ENCODE measurements around the gene DNM3.

DNM3 gene

GRCh38 chr1:171883849-171884248 is 42.6 kb downstream of the DNM3 start:
- Histone ChIP-seq H3K4me3 (ENCODE audit: low read length) (no peak overlapping the region), H3K36me3 (ENCODE audit: control insufficient read depth, low read length) (no peaks in the 10 kb centered on the region), H3K27me3 (ENCODE audit: control insufficient read depth, low read length) (peaks cover 2% of the 10 kb centered on the region; the same call in 1 of the 2 replicates), H4K20me1 (ENCODE audit: control insufficient read depth, insufficient read depth, low read depth, low read length) (no peaks in the 10 kb centered on the region), H3K9me3 (ENCODE audit: control insufficient read depth, insufficient read depth, low read length) (0 out of 2 replicates have a peak, but pooled peaks cover 3% of the 10 kb centered on the region), H3K9me2 (replicated peaks; ENCODE audit: control insufficient read depth, low read length) (no peaks in the 10 kb centered on the region; the same call in 1 of the 2 replicates), H3K27ac (ENCODE audit: low read depth, low read length) (no peak overlapping the region), H3K4me1 (ENCODE audit: control insufficient read depth, low read length) (no peaks in the 10 kb centered on the region), H3K79me2 (ENCODE audit: control insufficient read depth, low read length) (no peaks in the 10 kb centered on the region), H3K4me2 (ENCODE audit: low read length) (no peak overlapping the region), H3F3A (ENCODE audit: control insufficient read depth, insufficient read depth) (no peaks in the 10 kb centered on the region)
- TF ChIP-seq CTCF (IDR thresholded peaks at IDR 0.05; ENCODE audit: low read depth, low read length, poor library complexity, severe bottlenecking), result no peak
- no peak for TF ChIP-seq EZH2phosphoT487 (IDR thresholded peaks at IDR 0.05; ENCODE audit: borderline replicate concordance, low read length)

- H3K27me3 ChIP-seq (ENCODE audit: control insufficient read depth, low read length), result no peaks in the 10 kb centered on the region
- no peaks in the 10 kb centered on the region for H3K79me2 ChIP-seq (ENCODE audit: control insufficient read depth, low read length)
- H3K4me1 ChIP-seq (ENCODE audit: control insufficient read depth, low read length), result no peaks in the 10 kb centered on the region
- H4K20me1 ChIP-seq (ENCODE audit: control insufficient read depth, insufficient read depth, low read depth, low read length), result no peaks in the 10 kb centered on the region
- TF ChIP-seq EZH2phosphoT487 (IDR thresholded peaks at IDR 0.05; ENCODE audit: borderline replicate concordance, low read length) (no peak), CTCF (IDR thresholded peaks at IDR 0.05; ENCODE audit: low read depth, low read length, poor library complexity, severe bottlenecking) (no peak)
- 0 out of 2 replicates have a peak, but pooled peaks cover 3% of the 10 kb centered on the region for H3K9me3 ChIP-seq (ENCODE audit: control insufficient read depth, insufficient read depth, low read length)
- no peak overlapping the region for H3K4me3 ChIP-seq (ENCODE audit: low read length)
- H3K27ac ChIP-seq (ENCODE audit: low read depth, low read length), result no peak overlapping the region
- H3K9me2 ChIP-seq (replicated peaks; ENCODE audit: control insufficient read depth, low read length), result no peaks in the 10 kb centered on the region
- H3F3A ChIP-seq (ENCODE audit: control insufficient read depth, insufficient read depth), result no peaks in the 10 kb centered on the region
- no peak overlapping the region for H3K4me2 ChIP-seq (ENCODE audit: low read length)
- H3K36me3 ChIP-seq (ENCODE audit: control insufficient read depth, low read length), result no peaks in the 10 kb centered on the region
Measured at GRCh38 chr1:171884475-171884874, 43.2 kb downstream of the DNM3 start.

- H3K9me2 ChIP-seq (replicated peaks; ENCODE audit: control insufficient read depth, low read length), result no peaks in the 10 kb centered on the region
- 0 out of 2 replicates have a peak, but pooled peaks cover 3% of the 10 kb centered on the region for H3K9me3 ChIP-seq (ENCODE audit: control insufficient read depth, insufficient read depth, low read length)
- no peak overlapping the region for H3K4me3 ChIP-seq (ENCODE audit: low read length)
- no peaks in the 10 kb centered on the region for H3K27me3 ChIP-seq (ENCODE audit: control insufficient read depth, low read length)
- H4K20me1 ChIP-seq (ENCODE audit: control insufficient read depth, insufficient read depth, low read depth, low read length), result no peaks in the 10 kb centered on the region
- H3K79me2 ChIP-seq (ENCODE audit: control insufficient read depth, low read length), result no peaks in the 10 kb centered on the region
- H3K27ac ChIP-seq (ENCODE audit: low read depth, low read length), result no peak overlapping the region
- H3F3A ChIP-seq (ENCODE audit: control insufficient read depth, insufficient read depth), result no peaks in the 10 kb centered on the region
- no peaks in the 10 kb centered on the region for H3K36me3 ChIP-seq (ENCODE audit: control insufficient read depth, low read length)
- H3K4me2 ChIP-seq (ENCODE audit: low read length), result no peak overlapping the region
- TF ChIP-seq EZH2phosphoT487 (IDR thresholded peaks at IDR 0.05; ENCODE audit: borderline replicate concordance, low read length) (no peak), CTCF (IDR thresholded peaks at IDR 0.05; ENCODE audit: low read depth, low read length, poor library complexity, severe bottlenecking) (no peak)
- no peaks in the 10 kb centered on the region for H3K4me1 ChIP-seq (ENCODE audit: control insufficient read depth, low read length)
Measured at GRCh38 chr1:171890131-171890530, 48.8 kb downstream of the DNM3 start.

Data from DOHH2 (cell line).